DND-41 (cell line): ENCODE data around the gene KCP.

Source experiments
- CTCF ChIP-seq: IDR thresholded peaks from 2 replicates; pipeline ENCODE4 v1.5.1; 2012; ENCODE audit warnings: borderline replicate concordance, low read length, moderate library complexity, mild to moderate bottlenecking; ENCODE audit not compliant: poor library complexity, severe bottlenecking; ENCODE audit errors: extremely low read depth
- EZH2 ChIP-seq: IDR thresholded peaks from 3 replicates; pipeline ENCODE4 v1.6.1; 2012; ENCODE audit warnings: borderline replicate concordance, low read depth, mild to moderate bottlenecking, moderate library complexity, low read length, inconsistent platforms; ENCODE audit not compliant: severe bottlenecking

GRCh38 chr7:128941946-128942526 lies 31.5 kb upstream of the KCP start:
- no peak for TF ChIP-seq CTCF
- TF ChIP-seq EZH2: no peak
